Cardiac muscle cell (in vitro differentiated cells and primary cell): Measurements from ENCODE around the gene DEDD2. TPM values are rescaled to one million over a fixed set of nuclear protein-coding genes. Genes with fewer than 3 reads are reported as not detected.

ENCODE experiments used
- DNase-seq, 2 donors: peaks; one replicate each; pipeline versions ENCODE4 v3.0.0 to v3.0.0-alpha.2; 2010 to 2017; ENCODE audit warnings: low read depth in 1 of 2, low spot score in 1 of 2
- H3K27ac ChIP-seq: fragments of 200-600 bp; sonication (generic); 2 replicates; pipeline ENCODE4 v1.5.1; 2016
- H3K27me3 ChIP-seq: fragments of 200-600 bp; sonication (generic); 2 replicates; pipeline ENCODE4 v1.6.0; 2016; ENCODE audit warnings: control low read depth
- H3K36me3 ChIP-seq: fragments of 200-600 bp; sonication (generic); 2 replicates; pipeline ENCODE4 v1.5.1; 2016; ENCODE audit warnings: control low read depth
- H3K4me1 ChIP-seq: fragments of 200-600 bp; sonication (generic); 2 replicates; pipeline ENCODE4 v1.8.1; 2017; ENCODE audit warnings: low read depth, mild to moderate bottlenecking, mixed run types
- H3K4me3 ChIP-seq: fragments of 200-600 bp; sonication (generic); 2 replicates; pipeline ENCODE4 v1.5.1; 2016; ENCODE audit warnings: mild to moderate bottlenecking
- H3K9me3 ChIP-seq: fragments of 200-600 bp; sonication (generic); 2 replicates; pipeline ENCODE4 v1.5.1; 2017; ENCODE audit warnings: low read depth, mild to moderate bottlenecking, control low read depth
- CTCF ChIP-seq: IDR thresholded peaks from 2 replicates; pipeline ENCODE4 v1.5.1; 2012; ENCODE audit warnings: low read depth, mild to moderate bottlenecking, low read length
- polyA plus RNA-seq: library from polyadenylated mRNA; unstranded; fragments of >200 nt; fragmentation: Nextera tagmentation; extraction: Ambion mirVana; gene quantifications from 2 replicates; pipeline ENCODE4 v1.2.1, GENCODE V29; 2016
- total RNA-seq: library from RNA; depleted of rRNA; stranded (reverse); fragments of >200 nt; gene quantifications from 2 replicates; pipeline ENCODE4 v1.2.3, GENCODE V29; 2016

DEDD2 gene
- total and polyA plus RNA-seq, 2 experiments from 2014 or later = 46.0 to 69.7 TPM

GRCh38 chr19:42151782-42152684 lies 65.4 kb downstream of the DEDD2 start:
- Histone ChIP-seq H3K36me3 (no peaks in the 10 kb centered on the region), H3K27ac (no peak overlapping the region), H3K4me1 (no peaks in the 10 kb centered on the region), H3K27me3 (peaks cover 9% of the 10 kb centered on the region), H3K9me3 (no peaks in the 10 kb centered on the region), H3K4me3 (no peak overlapping the region)
- DNase-seq = no peak
- no peak for TF ChIP-seq CTCF

- peaks cover 19% of the 10 kb centered on the region for H3K27me3 ChIP-seq
- no peak overlapping the region for H3K27ac ChIP-seq
- no peaks in the 10 kb centered on the region for H3K36me3 ChIP-seq
- no peak overlapping the region for H3K4me3 ChIP-seq
- TF ChIP-seq CTCF = no peak
- no peaks in the 10 kb centered on the region for H3K9me3 ChIP-seq
- DNase-seq = no peak
- no peaks in the 10 kb centered on the region for H3K4me1 ChIP-seq
These were observed 66.5 kb downstream of the DEDD2 start for GRCh38 chr19:42150911-42151361.

- no peaks in the 10 kb centered on the region for H3K9me3 ChIP-seq
- H3K36me3 ChIP-seq = no peaks in the 10 kb centered on the region
- H3K4me1 ChIP-seq = no peaks in the 10 kb centered on the region
- TF ChIP-seq CTCF = no peak
- H3K27ac ChIP-seq = no peak overlapping the region
- peaks cover 19% of the 10 kb centered on the region for H3K27me3 ChIP-seq
- no peak for DNase-seq
- H3K4me3 ChIP-seq = no peak overlapping the region
These were observed 67.1 kb downstream of the DEDD2 start for GRCh38 chr19:42150364-42150763.

GRCh38 chr19:42149447-42150202 lies 67.9 kb downstream of the DEDD2 start:
- DNase-seq = no peak
- Histone ChIP-seq H3K27me3 (peaks cover 19% of the 10 kb centered on the region), H3K4me3 (no peak overlapping the region), H3K4me1 (no peaks in the 10 kb centered on the region), H3K36me3 (no peaks in the 10 kb centered on the region), H3K9me3 (no peaks in the 10 kb centered on the region), H3K27ac (no peak overlapping the region)
- TF ChIP-seq CTCF = no peak

Other genes with a start within 250 kb of the DEDD2 start
- 4.5 and 6.1 TPM in 2 replicates for gene ATP1A3, start 223.4 kb downstream of the DEDD2 start, total RNA-seq
- gene ATP1A3, start 223.4 kb downstream of the DEDD2 start, polyA plus RNA-seq = 8.1 and 9.9 TPM in 2 replicates
- 9.1 and 11.8 TPM in 2 replicates for gene GRIK5, start 147.5 kb downstream of the DEDD2 start, total RNA-seq
- 3.4 and 6.3 TPM in 2 replicates for gene GRIK5, start 147.5 kb downstream of the DEDD2 start, polyA plus RNA-seq
- gene ZNF574, start 141.5 kb downstream of the DEDD2 start, total RNA-seq = 29.2 and 36.2 TPM in 2 replicates
- gene ZNF574, start 141.5 kb downstream of the DEDD2 start, polyA plus RNA-seq = 23.9 and 32.5 TPM in 2 replicates
- gene POU2F2, start 85.2 kb downstream of the DEDD2 start, total RNA-seq = not detected in 2 replicates
- 0.12 and 0.31 TPM in 2 replicates for gene POU2F2, start 85.2 kb downstream of the DEDD2 start, polyA plus RNA-seq
- gene ZNF526, start 2.6 kb upstream of the DEDD2 start, total RNA-seq = 8.8 and 13.0 TPM in 2 replicates
- 9.2 and 10.1 TPM in 2 replicates for gene ZNF526, start 2.6 kb upstream of the DEDD2 start, polyA plus RNA-seq
- gene GSK3A, start 24.9 kb upstream of the DEDD2 start, total RNA-seq = 28.0 and 33.2 TPM in 2 replicates
- gene GSK3A, start 24.9 kb upstream of the DEDD2 start, polyA plus RNA-seq = 35.3 and 40.2 TPM in 2 replicates
- gene ERF, start 37.5 kb upstream of the DEDD2 start, total RNA-seq = 97.6 and 108 TPM in 2 replicates
- gene ERF, start 37.5 kb upstream of the DEDD2 start, polyA plus RNA-seq = 25.1 and 25.4 TPM in 2 replicates
- gene CIC, start 51.6 kb upstream of the DEDD2 start, total RNA-seq = 55.5 and 62.9 TPM in 2 replicates
- gene CIC, start 51.6 kb upstream of the DEDD2 start, polyA plus RNA-seq = 18.1 and 18.7 TPM in 2 replicates
- gene PRR19, start 84.5 kb upstream of the DEDD2 start, total RNA-seq = 1.3 and 1.4 TPM in 2 replicates
- 0.16 and 2.9 TPM in 2 replicates for gene PRR19, start 84.5 kb upstream of the DEDD2 start, polyA plus RNA-seq
- gene PAFAH1B3, start 84.9 kb upstream of the DEDD2 start, total RNA-seq = 91.2 and 144 TPM in 2 replicates
- 87.9 and 131 TPM in 2 replicates for gene PAFAH1B3, start 84.9 kb upstream of the DEDD2 start, polyA plus RNA-seq
- 0.18 and 3.7 TPM in 2 replicates for gene TMEM145, start 95.6 kb upstream of the DEDD2 start, total RNA-seq
- 0.47 and 3.8 TPM in 2 replicates for gene TMEM145, start 95.6 kb upstream of the DEDD2 start, polyA plus RNA-seq
- gene MEGF8, start 108.0 kb upstream of the DEDD2 start, total RNA-seq = 81.9 and 102 TPM in 2 replicates
- 18.5 and 23.9 TPM in 2 replicates for gene MEGF8, start 108.0 kb upstream of the DEDD2 start, polyA plus RNA-seq
- 0.95 and 8.2 TPM in 2 replicates for gene CNFN, start 172.6 kb upstream of the DEDD2 start, total RNA-seq
- gene CNFN, start 172.6 kb upstream of the DEDD2 start, polyA plus RNA-seq = 7.1 and 12.1 TPM in 2 replicates
- 20.4 and 24.4 TPM in 2 replicates for gene LIPE, start 209.7 kb upstream of the DEDD2 start, total RNA-seq
- 16.6 and 20.2 TPM in 2 replicates for gene LIPE, start 209.7 kb upstream of the DEDD2 start, polyA plus RNA-seq
- gene CXCL17, start 225.3 kb upstream of the DEDD2 start, total RNA-seq = 0.25 TPM in 1 of 2 replicates, not detected in the other
- gene CXCL17, start 225.3 kb upstream of the DEDD2 start, polyA plus RNA-seq = 0.59 and 1.1 TPM in 2 replicates